Measurements from ENCODE around the gene TRIML1.

The TRIML1 gene, protein sequence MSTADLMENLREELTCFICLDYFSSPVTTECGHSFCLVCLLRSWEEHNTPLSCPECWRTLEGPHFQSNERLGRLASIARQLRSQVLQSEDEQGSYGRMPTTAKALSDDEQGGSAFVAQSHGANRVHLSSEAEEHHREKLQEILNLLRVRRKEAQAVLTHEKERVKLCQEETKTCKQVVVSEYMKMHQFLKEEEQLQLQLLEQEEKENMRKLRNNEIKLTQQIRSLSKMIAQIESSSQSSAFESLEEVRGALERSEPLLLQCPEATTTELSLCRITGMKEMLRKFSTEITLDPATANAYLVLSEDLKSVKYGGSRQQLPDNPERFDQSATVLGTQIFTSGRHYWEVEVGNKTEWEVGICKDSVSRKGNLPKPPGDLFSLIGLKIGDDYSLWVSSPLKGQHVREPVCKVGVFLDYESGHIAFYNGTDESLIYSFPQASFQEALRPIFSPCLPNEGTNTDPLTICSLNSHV

DNA sequence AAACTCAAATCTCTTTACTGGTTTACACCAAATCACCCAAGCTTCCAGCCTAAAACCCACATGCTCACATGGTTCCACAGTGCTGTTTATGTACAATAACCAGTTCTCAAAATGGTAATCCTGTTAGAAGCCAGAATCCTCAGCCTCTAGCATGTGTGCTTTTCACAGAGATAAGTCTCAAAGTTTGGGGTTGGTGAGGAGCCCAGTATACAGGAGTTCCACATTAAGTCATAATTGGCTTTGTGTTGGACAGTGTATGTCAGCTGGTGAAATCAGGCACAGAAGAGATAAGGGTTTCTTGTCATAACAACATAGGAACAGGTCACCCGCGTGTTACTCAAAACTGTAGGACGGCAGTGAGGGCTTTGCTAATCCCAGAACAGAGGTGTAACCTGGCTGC, at the start of gene TRIML1:
TRIML1 (plus strand) TSS at position 301 of the 400 bp plus-strand sequence. CDS start 118 bp downstream, outside the sequence.
- no peak for DNase-seq (ENCODE audit: low spot score)

DNA sequence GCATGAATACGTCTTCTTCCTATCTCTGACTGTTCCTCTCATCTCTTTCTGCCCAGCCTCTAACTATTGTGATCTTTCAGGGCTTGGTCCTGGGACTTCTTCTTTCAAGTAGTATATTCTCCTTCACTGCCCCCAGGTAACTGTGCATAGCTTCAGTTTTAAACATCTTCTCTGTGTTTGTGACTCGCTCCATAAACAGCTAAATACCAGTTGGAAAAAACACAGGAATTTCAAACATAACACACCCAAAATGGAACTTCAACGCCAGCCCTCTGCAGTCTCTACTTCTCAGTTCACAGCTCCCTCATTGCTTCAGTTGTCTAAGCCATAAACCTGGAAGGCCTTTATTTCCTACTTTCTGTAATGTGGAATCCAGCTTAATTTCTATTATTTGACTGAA, 46.4 kb upstream of the TRIML1 start:
- no peak for DNase-seq (ENCODE audit: low spot score)

DNA sequence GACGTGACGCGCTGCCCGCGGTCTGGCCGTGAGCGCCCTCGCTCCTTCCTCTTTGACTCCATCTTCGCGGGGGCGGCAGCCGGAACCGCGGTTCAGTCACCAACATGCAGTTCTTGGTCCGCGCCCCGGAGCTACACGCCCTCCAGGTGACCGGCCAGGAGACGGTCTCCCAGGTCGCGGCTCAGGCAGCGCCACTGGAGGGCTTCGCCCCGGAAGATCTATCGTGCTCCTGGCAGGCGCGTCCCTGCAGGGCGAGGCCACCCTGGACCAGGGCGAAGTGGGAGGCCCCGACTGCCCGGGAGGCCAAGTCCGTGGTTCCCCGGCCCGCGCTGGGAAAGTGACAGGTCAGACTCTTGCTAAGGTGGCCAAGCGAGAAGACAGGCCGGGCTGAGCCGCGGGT, 32.8 kb upstream of the TRIML1 start:
- no peak for DNase-seq (ENCODE audit: low spot score)

DNA sequence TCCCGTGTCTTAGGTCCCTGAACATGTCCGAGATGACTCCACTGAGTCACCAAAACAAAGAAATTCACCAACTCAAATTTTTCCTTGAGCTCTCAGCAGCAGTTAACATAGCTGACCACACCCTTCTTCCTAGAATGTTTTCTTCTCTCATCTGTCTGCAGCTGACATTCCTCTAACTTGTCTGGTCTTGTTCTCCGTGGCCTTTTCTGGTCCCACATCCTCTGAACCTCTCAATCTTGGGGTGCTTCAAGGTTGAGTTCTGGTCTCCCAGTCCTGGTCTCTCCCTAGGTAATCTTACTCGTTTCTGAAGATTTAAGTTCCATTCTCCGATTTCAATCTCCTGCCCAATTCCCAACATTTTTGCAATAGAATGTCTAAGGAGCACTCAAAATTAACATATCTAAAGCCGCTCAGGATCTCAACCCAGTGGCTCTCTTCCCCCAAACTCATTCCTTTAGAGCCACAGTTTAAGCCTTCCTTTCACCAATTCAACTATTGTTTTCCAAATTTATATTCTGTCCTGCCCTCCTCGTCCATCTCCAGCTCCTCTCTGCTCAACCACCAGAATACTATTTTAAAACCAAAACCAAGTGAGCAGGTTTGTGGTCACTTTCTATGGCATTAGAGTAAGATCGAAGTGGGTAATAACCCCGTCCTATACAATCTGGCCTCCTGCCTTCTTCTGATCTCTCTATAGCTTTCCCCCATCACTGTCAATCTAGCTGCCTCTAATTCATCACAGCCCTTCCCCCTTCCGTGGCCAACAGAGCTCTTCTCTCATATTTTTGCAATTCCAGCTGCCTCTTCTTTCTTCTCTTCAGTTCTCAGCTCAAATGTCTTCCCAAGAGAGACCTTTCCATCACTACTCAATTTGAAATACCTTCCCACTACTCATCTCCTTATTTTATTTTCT, 31.1 kb upstream of the TRIML1 start:
- DNase-seq (ENCODE audit: low spot score): no peak

DNA sequence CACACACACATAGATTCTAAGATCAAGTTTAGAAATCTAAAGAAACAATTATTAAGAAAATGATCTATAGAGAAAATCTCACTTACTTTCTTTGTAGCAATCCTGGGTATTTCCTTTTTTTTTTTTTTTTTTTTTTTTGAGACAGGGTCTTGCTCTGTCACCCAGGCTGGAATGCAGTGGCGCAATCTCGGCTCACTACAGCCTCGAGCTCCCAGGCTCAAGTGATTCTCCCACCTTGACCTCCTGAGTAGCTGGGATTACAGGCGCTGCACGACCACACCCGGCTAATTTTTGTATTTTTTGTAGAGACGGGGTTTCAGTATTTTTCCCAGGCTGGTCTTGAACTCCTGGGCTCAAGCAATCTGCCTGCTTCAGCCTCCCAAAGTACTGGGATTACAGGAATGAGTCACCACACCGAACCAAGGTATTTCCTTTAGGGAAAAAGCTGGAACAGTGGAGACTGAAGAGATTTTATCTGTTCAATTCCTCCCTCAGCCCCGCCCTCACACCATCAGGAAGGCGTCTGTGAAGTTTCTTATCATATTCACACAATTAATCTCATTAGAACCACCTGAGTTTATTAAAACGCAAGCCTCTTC, 30.0 kb upstream of the TRIML1 start, which contains the start of gene TRIML2:
TRIML2 (minus strand) TSS at position 447 of the 599 bp plus-strand sequence. CDS start 4,235 bp downstream, outside the sequence.
- no peak for DNase-seq (ENCODE audit: low spot score)

DNA sequence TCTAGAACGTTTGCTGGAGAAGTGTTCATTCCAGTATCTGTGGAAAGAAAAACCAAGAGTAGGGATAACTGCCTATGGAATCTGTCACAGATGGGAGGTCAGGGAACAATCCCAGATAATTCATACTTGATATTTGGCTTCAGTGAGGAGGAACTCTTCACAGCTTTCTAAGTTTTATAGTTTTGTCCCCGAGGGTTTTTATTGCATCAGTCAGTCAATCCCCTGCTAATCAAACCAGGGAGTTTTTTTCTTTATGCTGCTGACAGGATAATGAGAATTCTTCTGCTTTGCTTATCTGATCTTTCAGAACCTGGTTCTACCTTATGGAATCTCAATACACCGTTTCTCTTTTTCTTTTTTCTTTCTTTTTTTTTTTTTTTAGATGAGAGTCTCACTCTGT, 29.2 kb upstream of the TRIML1 start:
- DNase-seq (ENCODE audit: low spot score): no peak

DNA sequence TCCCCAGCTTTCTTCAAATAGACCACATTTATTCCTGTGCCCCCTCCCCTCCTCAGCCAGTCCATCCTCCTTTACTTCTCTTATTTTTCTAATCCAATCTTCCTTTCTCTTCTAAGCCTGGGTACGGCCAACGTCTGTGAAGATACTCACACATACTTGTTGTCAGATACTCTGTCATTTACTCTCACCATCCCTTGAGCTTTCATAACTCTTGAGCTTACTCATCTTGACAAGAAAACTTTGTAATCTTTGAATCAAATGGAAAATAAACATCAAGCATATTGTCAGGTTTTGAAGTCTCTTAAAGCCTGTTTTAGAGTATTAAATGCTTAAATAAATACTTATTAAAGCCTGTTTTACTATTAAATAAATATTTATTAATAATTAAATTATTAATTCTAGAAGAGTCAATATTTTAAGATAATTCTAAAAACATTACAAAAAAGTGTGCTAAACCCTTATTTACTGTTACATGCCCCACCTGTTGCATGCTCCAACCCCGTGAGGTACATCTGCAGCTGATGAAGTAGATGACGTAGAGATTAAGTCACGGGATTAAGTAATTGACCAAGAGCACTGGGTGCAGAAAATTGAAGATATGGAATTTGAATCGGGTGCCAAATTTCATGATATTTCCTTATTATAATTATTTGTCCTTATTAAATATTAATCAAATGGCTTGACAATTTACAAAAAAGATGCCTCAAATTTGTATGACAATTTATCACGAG, 28.3 kb upstream of the TRIML1 start:
- no peak for DNase-seq (ENCODE audit: low spot score)

DNA sequence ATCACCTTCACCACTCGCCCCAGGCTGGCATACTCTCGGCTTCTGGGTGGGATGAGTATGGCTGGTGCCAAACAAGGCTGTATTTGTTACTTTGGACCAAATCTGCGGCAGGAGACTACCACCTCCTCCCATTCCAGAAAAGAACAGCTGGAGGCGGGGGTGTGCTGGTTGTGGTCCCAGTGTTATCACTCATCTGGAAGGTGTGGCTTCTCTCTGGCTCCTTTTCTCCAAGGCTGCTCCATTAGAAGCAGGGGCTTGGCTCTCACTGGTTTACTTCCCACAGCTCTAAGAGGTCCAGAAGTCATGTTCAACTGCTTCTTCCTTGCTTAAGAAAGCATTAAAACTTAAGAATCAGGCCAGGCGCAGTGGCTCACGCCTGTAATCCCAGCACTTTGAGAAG, 27.3 kb upstream of the TRIML1 start:
- DNase-seq (ENCODE audit: low spot score): no peak

DNA sequence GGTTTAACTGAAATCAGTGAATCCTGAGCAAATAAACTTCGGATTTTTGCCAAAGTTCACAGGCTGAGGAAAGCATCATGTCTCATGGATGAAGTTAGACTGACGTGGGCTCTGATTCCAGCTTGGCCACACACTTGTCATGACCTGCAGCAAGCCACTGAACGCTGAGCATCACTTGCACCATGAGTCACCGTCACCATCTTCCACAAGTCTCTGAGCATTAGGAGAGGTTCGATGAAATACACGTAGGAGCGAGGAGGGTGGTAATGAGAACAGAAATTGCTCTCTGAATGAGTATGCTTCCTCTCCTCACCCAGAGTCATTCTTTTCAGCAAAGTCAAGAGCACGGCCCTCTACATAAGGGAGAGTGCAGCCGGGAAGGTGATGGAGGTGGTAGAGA, 26.1 kb upstream of the TRIML1 start:
- DNase-seq (ENCODE audit: low spot score): no peak

DNA sequence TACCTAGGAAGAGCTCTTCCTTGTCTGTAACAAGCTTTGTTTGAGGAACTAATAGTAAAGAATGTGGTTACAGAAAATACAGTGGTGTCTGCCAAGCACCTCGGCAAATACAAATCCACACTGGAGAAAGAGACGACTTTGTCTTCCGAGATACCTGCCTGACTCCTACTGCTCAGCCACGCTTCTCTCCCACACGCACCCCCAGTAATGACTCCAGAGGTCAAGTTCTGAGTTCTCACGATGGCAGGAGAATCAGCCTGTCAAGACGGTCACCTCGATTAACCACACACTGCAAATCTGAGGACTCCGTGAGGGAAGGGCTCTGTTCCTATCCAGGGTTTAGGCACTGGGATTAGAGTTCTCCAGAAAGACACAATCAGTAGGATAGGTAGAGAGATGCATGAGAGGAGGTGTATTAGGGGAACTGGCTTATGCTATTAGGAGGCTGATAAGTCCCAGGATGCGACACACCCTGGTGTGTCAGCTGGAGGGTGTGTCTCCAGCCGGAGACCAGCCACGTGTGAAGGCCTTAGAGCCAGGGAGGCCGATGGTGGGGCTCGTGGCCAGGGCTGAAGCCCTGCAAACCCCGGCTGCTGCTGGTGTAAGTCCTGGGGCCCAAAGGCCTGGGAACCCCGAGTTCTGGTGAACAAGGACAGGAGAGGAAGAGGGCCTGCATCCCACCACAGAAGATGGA, 21.5 kb upstream of the TRIML1 start:
- DNase-seq (ENCODE audit: low spot score): no peak

DNA sequence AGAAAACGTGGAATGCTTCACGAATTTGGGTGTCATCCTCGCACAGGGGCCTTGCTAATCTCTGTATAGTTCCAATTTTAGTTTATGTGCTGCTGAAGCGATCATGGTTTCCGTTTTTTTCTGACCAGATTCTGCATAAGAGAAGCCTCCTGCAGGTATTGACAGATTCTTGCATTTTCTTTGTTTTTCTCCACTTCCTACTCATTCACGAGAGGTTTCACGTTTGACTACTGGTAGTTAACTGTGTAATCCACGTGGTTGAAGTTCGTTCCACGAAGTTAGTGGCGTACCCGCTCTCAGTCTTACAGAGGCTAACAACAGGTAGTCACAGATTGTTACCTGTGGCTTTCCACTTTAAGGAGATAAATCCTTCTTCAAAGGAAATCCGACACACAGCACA, 17.7 kb upstream of the TRIML1 start:
- no peak for DNase-seq (ENCODE audit: low spot score)

DNA sequence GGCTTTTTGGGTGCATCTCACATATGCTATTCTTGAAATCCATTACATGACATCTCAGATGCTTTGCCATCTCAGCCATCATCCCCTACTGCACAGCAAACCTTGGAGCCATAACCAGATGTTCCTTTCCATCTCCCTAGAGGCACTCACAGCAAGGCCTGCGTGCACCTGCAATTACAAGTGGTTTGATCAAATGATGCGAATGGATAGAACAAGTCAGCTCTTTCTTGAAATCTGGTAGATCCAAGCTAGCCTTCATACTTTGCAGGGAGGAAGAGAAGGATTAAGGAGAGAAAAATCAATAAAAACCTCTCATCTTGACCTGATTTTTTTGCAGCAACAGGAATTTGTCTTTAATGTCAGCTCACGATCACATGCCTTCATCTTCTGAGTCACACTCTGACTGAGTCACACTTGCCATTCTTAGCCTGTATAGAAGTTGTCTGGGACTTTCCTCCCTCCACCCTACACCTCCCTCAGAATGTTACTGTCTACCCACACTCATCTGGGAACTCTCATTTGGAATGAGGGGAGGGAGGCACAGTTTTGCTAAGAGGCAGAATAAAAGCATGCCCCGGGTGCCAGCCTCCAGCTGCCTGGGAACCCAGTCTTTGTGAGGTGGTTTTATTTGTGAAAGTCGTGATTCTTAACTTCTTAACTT, 11.9 kb upstream of the TRIML1 start:
- no peak for DNase-seq (ENCODE audit: low spot score)

DNA sequence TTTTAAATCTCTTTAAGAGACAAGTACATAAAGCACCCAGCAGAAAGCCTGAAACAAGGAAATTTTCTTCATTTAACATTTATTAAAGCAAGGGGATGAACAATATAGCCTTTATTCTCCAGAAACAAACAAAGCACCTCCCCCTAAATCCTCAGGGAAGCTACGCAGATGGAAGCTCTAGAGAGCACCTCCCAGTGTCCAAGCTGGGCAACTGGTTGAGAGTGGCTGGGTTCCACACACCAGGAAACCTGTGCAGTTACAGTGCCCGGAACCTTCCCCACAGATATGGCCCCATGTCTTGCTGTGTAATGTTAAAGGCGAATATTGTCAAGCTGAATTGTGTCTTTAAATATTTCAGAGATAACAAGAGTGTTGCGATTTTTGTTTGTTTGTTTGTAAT, 8.9 kb upstream of the TRIML1 start:
- no peak for DNase-seq (ENCODE audit: low spot score)

DNA sequence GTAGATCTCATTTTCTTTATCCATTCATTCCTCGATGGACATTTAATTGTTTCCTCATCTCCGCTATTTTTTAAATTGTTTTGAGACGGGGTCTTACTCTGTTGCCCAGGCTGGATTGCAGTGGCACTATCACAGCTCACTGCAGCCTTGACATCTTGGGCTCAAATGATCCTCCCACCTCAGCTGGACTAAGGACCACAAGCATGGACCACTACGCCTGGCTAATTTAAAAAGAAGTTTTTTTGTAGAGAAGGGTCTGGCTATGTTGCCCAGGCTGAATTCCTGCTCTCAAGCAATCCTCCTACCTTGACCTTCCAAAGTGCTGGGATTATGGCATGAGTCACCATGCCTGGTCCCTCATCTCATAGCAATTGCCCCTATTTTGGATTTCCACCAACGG, 7.0 kb upstream of the TRIML1 start:
- DNase-seq (ENCODE audit: low spot score): no peak

DNA sequence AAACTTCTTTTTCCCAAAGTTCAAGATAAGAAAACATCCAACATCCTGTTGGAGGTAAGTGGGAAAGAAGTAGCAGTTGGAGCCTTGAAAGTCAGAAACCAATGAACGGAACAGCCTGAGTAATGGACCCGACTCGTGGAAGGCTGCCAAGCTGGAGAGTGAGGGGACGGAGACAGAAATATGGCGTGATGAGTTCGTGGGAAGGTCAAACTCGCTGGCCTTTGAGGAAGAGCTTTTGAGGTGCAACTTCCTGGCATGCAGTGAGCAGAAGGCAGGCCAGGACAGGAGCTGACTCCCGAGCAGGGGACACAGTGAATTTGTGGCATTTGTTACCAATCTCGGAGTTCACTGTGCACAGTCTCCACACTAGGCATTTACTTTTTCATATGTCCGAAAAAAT, 1.0 kb upstream of the TRIML1 start:
- DNase-seq (ENCODE audit: low spot score): no peak

DNA sequence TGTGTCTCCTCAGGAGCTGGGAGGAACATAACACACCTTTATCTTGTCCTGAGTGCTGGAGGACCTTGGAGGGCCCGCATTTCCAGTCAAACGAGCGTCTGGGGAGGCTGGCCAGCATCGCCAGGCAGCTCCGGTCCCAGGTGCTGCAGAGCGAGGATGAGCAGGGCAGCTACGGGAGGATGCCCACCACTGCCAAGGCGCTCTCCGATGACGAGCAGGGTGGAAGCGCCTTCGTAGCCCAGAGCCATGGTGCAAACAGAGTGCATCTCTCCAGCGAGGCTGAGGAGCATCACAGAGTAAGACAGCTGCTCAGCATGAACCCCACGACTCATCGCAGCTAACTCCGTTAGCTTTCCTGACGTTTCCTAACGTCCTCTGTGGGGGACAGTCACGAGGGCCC, 430 bp downstream of the TRIML1 start:
- no peak for DNase-seq (ENCODE audit: low spot score)

DNA sequence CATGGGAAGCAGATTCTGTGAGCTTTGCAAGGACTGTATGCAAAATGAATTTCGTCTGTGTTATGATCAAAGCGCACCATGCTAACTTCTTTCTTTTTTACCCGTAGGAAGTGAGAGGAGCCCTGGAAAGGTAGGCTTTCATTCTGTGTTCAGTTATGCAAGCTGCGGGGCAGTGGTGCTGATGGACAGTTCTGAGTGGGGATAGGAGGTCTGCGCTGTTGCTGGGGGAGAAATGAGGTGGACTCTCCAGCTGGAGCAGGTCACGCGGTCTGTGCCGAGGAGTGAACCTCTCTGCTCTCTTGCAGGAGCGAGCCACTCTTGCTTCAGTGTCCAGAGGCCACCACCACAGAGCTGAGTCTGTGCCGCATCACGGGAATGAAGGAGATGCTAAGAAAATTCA, 4.5 kb downstream of the TRIML1 start:
- no peak for DNase-seq (ENCODE audit: low spot score)

DNA sequence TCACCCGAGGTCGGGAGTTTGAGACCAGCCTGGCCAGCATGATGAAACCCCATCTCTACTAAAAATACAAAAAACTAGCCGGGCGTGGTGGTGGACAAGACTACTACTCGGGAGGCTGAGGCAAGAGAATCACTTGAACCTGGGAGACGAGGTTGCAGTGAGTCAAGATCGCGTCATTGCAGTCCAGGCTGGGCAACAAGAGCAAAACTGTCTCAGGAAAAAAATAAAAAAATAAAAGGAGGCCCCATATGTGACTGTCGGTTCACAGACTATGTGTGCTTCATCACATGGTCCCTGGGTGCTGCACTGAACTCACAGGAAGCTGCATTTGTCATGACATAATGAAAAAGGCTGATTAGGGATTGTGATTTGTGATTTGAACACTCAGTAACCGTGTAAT, 6.4 kb downstream of the TRIML1 start:
- no peak for DNase-seq (ENCODE audit: low spot score)

DNA sequence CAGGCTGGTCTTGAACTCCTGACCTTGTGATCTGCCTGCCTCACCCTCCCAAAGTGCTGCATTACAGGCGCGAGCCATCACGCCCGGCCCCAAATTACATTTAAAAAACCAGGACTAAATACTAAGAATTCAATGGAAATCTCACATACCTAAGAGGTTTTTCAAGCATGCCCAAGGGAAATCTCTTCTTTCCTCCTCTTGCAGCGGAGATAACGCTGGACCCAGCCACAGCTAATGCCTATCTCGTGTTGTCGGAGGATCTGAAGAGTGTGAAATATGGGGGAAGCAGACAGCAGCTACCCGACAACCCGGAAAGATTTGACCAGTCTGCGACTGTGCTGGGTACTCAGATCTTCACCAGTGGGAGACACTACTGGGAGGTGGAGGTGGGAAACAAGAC, 7.4 kb downstream of the TRIML1 start:
- no peak for DNase-seq (ENCODE audit: low spot score)

DNA sequence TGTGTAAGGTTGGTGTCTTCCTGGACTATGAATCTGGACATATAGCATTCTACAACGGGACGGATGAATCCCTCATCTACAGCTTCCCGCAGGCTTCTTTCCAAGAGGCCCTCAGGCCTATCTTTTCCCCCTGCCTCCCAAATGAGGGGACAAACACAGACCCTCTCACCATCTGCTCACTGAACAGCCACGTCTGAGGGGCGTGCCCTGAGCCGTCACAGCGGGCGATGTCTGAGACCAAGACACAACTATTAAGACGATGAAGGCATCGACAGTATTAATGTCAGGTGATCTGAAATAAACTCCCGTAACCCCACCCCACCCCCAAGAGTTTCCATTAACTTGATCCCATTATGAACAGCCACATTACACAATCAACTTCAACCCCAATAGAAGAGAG, 7.9 kb downstream of the TRIML1 start:
- DNase-seq (ENCODE audit: low spot score): no peak

DNA sequence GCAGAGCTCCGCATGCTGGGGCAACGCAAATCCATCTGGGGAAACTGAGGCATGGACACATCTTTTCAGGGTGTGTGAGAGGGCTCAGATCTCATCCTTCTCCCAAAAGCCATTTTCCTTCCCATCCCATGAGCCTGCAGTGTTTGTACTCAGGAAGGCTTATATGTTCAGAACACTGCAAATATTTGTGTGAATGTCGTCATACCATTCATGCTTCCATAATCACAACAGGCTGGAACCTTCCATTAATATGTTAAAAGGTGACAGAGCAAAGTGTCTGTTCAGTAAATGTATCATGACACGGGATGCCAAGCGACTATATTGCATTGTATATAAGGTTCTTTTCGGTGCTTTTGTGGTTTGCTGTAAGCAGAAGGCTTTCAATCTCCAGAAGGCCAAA, 8.5 kb downstream of the TRIML1 start:
- no peak for DNase-seq (ENCODE audit: low spot score)

Data from NAMALWA (cell line).